HEK293 (cell line): ENCODE data around the gene STK10.

Source experiments
- CTCF ChIA-PET: fragments of 350-600 bp; formaldehyde crosslinking; extraction: SDS; loops from one replicate; lab custom pipeline; 2021; ENCODE audit warnings: antibody characterized with exemption; lab: Yijun Ruan, JAX
- POLR2A ChIA-PET: fragments of 300-600 bp; formaldehyde crosslinking; extraction: SDS; loops from one replicate; lab custom pipeline; 2020; ENCODE audit warnings: antibody characterized with exemption, inconsistent platforms; lab: Yijun Ruan, JAX
- H3K27ac ChIP-seq: fragments of 200-500 bp; sonication (Bioruptor generic); 2 replicates; pipeline ENCODE4 v1.5.1; 2014; ENCODE audit warnings: low read depth, low read length, control low read depth, inconsistent platforms; ENCODE audit errors: extremely low read depth
- H3K36me3 ChIP-seq, 2 experiments: fragments of 200-500 bp in 1 of 2; sonication (Bioruptor generic) in 1 of 2; 1 replicate in 1 of 2; 2 replicates in 1 of 2; pipeline ENCODE4 v1.5.1; 2014 to 2017; ENCODE audit warnings: inconsistent platforms in 2 of 2, low read length in 2 of 2; ENCODE audit not compliant: control insufficient read depth in 2 of 2, insufficient read depth in 1 of 2
- H3K4me1 ChIP-seq: fragments of 200-500 bp; sonication (Bioruptor generic); 2 replicates; pipeline ENCODE4 v1.5.1; 2014; ENCODE audit warnings: mild to moderate bottlenecking, low read length, inconsistent platforms; ENCODE audit not compliant: control insufficient read depth, insufficient read depth
- H3K4me3 ChIP-seq: 2 replicates; pipeline ENCODE4 v1.5.1; 2011; ENCODE audit warnings: low read depth, mild to moderate bottlenecking, control low read depth, low read length, moderate library complexity
- H3K9me3 ChIP-seq: fragments of 200-500 bp; sonication (Bioruptor generic); 2 replicates; pipeline ENCODE4 v1.5.1; 2014; ENCODE audit warnings: low read depth, low read length, inconsistent platforms; ENCODE audit not compliant: control insufficient read depth, insufficient read depth
- HOXD13 ChIP-seq: sonication (generic); formaldehyde crosslinking; IDR thresholded peaks from 2 replicates; pipeline ENCODE4 v1.8.0; 2022; ENCODE audit warnings: missing genetic modification reagents, borderline replicate concordance
- PRDM2 ChIP-seq: fragments of 450-650 bp; formaldehyde crosslinking; IDR thresholded peaks from 2 replicates; pipeline ENCODE4 v1.5.1; 2016; ENCODE audit warnings: missing biosample characterization, missing genetic modification characterization, borderline replicate concordance
- TRIM28 ChIP-seq: IDR thresholded peaks from 2 replicates; pipeline ENCODE4 v1.6.1; 2011; ENCODE audit warnings: low read length, control low read depth, borderline replicate concordance
- ZBTB1 ChIP-seq: fragments of 450-650 bp; formaldehyde crosslinking; IDR thresholded peaks from 2 replicates; pipeline ENCODE4 v1.5.1; 2016; ENCODE audit warnings: missing biosample characterization, missing genetic modification characterization
- ZBTB8A ChIP-seq: fragments of 450-650 bp; formaldehyde crosslinking; IDR thresholded peaks from 2 replicates; pipeline ENCODE4 v1.5.1; 2016; ENCODE audit warnings: missing biosample characterization, missing genetic modification characterization
- ZEB2 ChIP-seq: fragments of 450-650 bp; formaldehyde crosslinking; IDR thresholded peaks from 2 replicates; pipeline ENCODE4 v1.5.1; 2016; ENCODE audit warnings: missing biosample characterization, missing genetic modification characterization
- ZIC2 ChIP-seq: fragments of 450-650 bp; formaldehyde crosslinking; IDR thresholded peaks from 2 replicates; pipeline ENCODE4 v1.5.1; 2016; ENCODE audit warnings: missing biosample characterization, missing genetic modification characterization
- ZNF121 ChIP-seq: fragments of 450-650 bp; formaldehyde crosslinking; IDR thresholded peaks from 2 replicates; pipeline ENCODE4 v1.5.1; 2016; ENCODE audit warnings: missing biosample characterization, missing genetic modification characterization
- ZNF157 ChIP-seq: fragments of 450-650 bp; formaldehyde crosslinking; IDR thresholded peaks from 2 replicates; pipeline ENCODE4 v1.5.1; 2016; ENCODE audit warnings: missing biosample characterization, missing genetic modification characterization
- ZNF18 ChIP-seq: fragments of 450-650 bp; formaldehyde crosslinking; IDR thresholded peaks from 2 replicates; pipeline ENCODE4 v1.5.1; 2016; ENCODE audit warnings: missing biosample characterization, missing genetic modification characterization
- ZNF19 ChIP-seq: fragments of 450-650 bp; formaldehyde crosslinking; IDR thresholded peaks from 2 replicates; pipeline ENCODE4; 2016; ENCODE audit warnings: missing biosample characterization, missing genetic modification characterization, low read depth
- ZNF24 ChIP-seq: fragments of 450-650 bp; formaldehyde crosslinking; IDR thresholded peaks from 2 replicates; pipeline ENCODE4 v1.5.1; 2016; ENCODE audit warnings: missing biosample characterization, missing genetic modification characterization
- ZNF274 ChIP-seq, 2 experiments: fragments of 200-500 bp in 1 of 2; fragments of 450-650 bp in 1 of 2; sonication (Bioruptor generic) in 1 of 2; formaldehyde crosslinking in 1 of 2; IDR thresholded peaks; 2 replicates each; pipeline versions ENCODE4 v1.5.1 to v1.6.1; 2014 to 2016; ENCODE audit warnings: borderline replicate concordance in 1 of 2, inconsistent platforms in 1 of 2, low read length in 1 of 2, missing biosample characterization in 1 of 2, missing genetic modification characterization in 1 of 2
- ZNF292 ChIP-seq: fragments of 450-650 bp; formaldehyde crosslinking; IDR thresholded peaks from 2 replicates; pipeline ENCODE4 v1.5.1; 2016; ENCODE audit warnings: low read depth, missing biosample characterization, missing genetic modification characterization, borderline replicate concordance
- ZNF362 ChIP-seq: fragments of 450-650 bp; formaldehyde crosslinking; IDR thresholded peaks from 2 replicates; pipeline ENCODE4 v1.5.1; 2016; ENCODE audit warnings: missing biosample characterization, missing genetic modification characterization
- ZNF391 ChIP-seq: fragments of 450-650 bp; formaldehyde crosslinking; IDR thresholded peaks from 2 replicates; pipeline ENCODE4 v1.5.1; 2016; ENCODE audit warnings: low read depth, missing biosample characterization, missing genetic modification characterization, borderline replicate concordance
- ZNF423 ChIP-seq: fragments of 450-650 bp; formaldehyde crosslinking; IDR thresholded peaks from 2 replicates; pipeline ENCODE4 v1.5.1; 2016; ENCODE audit warnings: missing biosample characterization, missing genetic modification characterization
- ZNF433 ChIP-seq: fragments of 450-650 bp; formaldehyde crosslinking; IDR thresholded peaks from 2 replicates; pipeline ENCODE4 v1.5.1; 2016; ENCODE audit warnings: missing biosample characterization, missing genetic modification characterization, low read depth
- ZNF621 ChIP-seq: fragments of 450-650 bp; formaldehyde crosslinking; IDR thresholded peaks from 2 replicates; pipeline ENCODE4 v1.5.1; 2017; ENCODE audit warnings: missing biosample characterization, missing genetic modification characterization
- ZNF670 ChIP-seq: fragments of 450-650 bp; formaldehyde crosslinking; IDR thresholded peaks from 2 replicates; pipeline ENCODE4 v1.5.1; 2016; ENCODE audit warnings: missing biosample characterization, missing genetic modification characterization, low read depth
- ZSCAN16 ChIP-seq: fragments of 450-650 bp; formaldehyde crosslinking; IDR thresholded peaks from 2 replicates; pipeline ENCODE4 v1.5.1; 2016; ENCODE audit warnings: missing biosample characterization, missing genetic modification characterization

The STK10 gene

GRCh38 chr5:172071309-172071875, 116.6 kb downstream of the STK10 start (continued):
- TF ChIP-seq ZSCAN16 = no peak
- no peak for TF ChIP-seq ZEB2 (tag by site-specific recombination)
- TF ChIP-seq ZNF121 = no peak
- no peak for TF ChIP-seq ZNF292 (tag by site-specific recombination)
- no peak for TF ChIP-seq ZNF24 (tag by site-specific recombination)
- TF ChIP-seq ZNF621 (tag by site-specific recombination) = no peak
- TF ChIP-seq ZNF433 (tag by site-specific recombination) = no peak
- no peak for TF ChIP-seq ZNF19 (tag by site-specific recombination)
- TF ChIP-seq, all 188 proteins: peak for 0

GRCh38 chr5:172065431-172066065, 122.5 kb downstream of the STK10 start:
- peaks cover 0 to 7% of the 10 kb centered on the region in 2 experiments; a peak in 1 of 3 replicates for H3K36me3 ChIP-seq
- CTCF ChIA-PET = interaction anchor here (0.6 to 1.0 kb wide), 2 partner anchors 111 to 386 kb away, joined by 3 to 5 read pairs; no protein-coding TSS in a partner anchor
- no peak overlapping the region for H3K4me3 ChIP-seq
- POLR2A ChIA-PET = no interaction called here
- H3K27ac ChIP-seq = no peak overlapping the region
- TF ChIP-seq TRIM28 (no peak), ZIC2 (tag by site-specific recombination) (no peak)
- H3K4me1 ChIP-seq = no peaks in the 10 kb centered on the region
- H3K9me3 ChIP-seq = no peaks in the 10 kb centered on the region

GRCh38 chr5:172064766-172065165, 123.3 kb downstream of the STK10 start:
- ChIA-PET POLR2A (no interaction called here), CTCF (no interaction called here)
- TF ChIP-seq ZBTB8A (no peak), ZBTB1 (tag by site-specific recombination) (no peak), ZNF391 (tag by site-specific recombination) (no peak), HOXD13 (CRISPR knock-in tag) (no peak), ZNF621 (tag by site-specific recombination) (no peak), ZNF362 (tag by site-specific recombination) (no peak), ZSCAN16 (no peak)
- Histone ChIP-seq H3K4me1 (no peaks in the 10 kb centered on the region), H3K36me3 (peaks cover 0 to 7% of the 10 kb centered on the region in 2 experiments; a peak in 2 of 3 replicates), H3K9me3 (no peaks in the 10 kb centered on the region), H3K4me3 (no peak overlapping the region), H3K27ac (no peak overlapping the region)

GRCh38 chr5:172064358-172064757, 123.7 kb downstream of the STK10 start:
- POLR2A ChIA-PET = no interaction called here
- CTCF ChIA-PET = interaction anchor here (0.6 kb wide), 1 partner anchor 23 kb away, joined by 3 read pairs; no protein-coding TSS in a partner anchor
- no peaks in the 10 kb centered on the region for H3K9me3 ChIP-seq
- H3K4me1 ChIP-seq = no peaks in the 10 kb centered on the region
- no peak overlapping the region for H3K4me3 ChIP-seq
- H3K36me3 ChIP-seq = peaks cover 0 to 7% of the 10 kb centered on the region in 2 experiments; a peak in 2 of 3 replicates
- H3K27ac ChIP-seq = no peak overlapping the region
- TF ChIP-seq ZNF670 = no peak
- TF ChIP-seq ZNF274 (IDR thresholded peaks at IDR 0.05; ENCODE audit: low read length) = no peak
- no peak for TF ChIP-seq ZNF274 (tag by site-specific recombination; IDR thresholded peaks at IDR 0.05; ENCODE audit: borderline replicate concordance)
- no peak for TF ChIP-seq ZNF423
- no peak for TF ChIP-seq ZNF157 (tag by site-specific recombination)
- TF ChIP-seq PRDM2 = no peak
- no peak for TF ChIP-seq ZNF18 (tag by site-specific recombination)
